IMR-90 (cell line): ENCODE results near the gene ORC4. TPM values are rescaled to one million over a fixed set of nuclear protein-coding genes. Genes with fewer than 3 reads are reported as not detected.

Source experiments
- ATAC-seq: fragments of 200-7000 bp; cut with Tn5 transposase; 2 replicates; pipeline ENCODE4 v1.9.1; 2020; ENCODE audit warnings: low read depth, mild to moderate bottlenecking, moderate library complexity
- BruUV-seq: library from RNA; stranded (reverse); fragments of 400-500 nt; replicated peaks from 2 replicates; lab custom pipeline; 2021; lab: Mats Ljungman, UMichigan
- CTCF ChIA-PET: fragments of 300-600 bp; formaldehyde crosslinking; extraction: SDS; loops from one replicate; lab custom pipeline; 2021; ENCODE audit warnings: antibody characterized with exemption; lab: Yijun Ruan, JAX
- POLR2A ChIA-PET: fragments of 300-600 bp; sonication (Branson Sonifier 250); formaldehyde crosslinking; loops from one replicate; lab custom pipeline; 2022; ENCODE audit warnings: antibody characterized with exemption; ENCODE audit not compliant: unreplicated experiment; lab: Charles Lee
- DNase-seq: peaks from one replicate; pipeline ENCODE4 v3.0.0; 2013
- H2AFZ ChIP-seq: replicated peaks from 2 replicates; pipeline ENCODE3; 2013; ENCODE audit warnings: low read length, mild to moderate bottlenecking; ENCODE audit not compliant: poor library complexity
- H2AK5ac ChIP-seq: 2 replicates; pipeline ENCODE4 v1.6.1; 2013; ENCODE audit warnings: low read depth, low read length, inconsistent platforms
- H2AK9ac ChIP-seq: replicated peaks from 2 replicates; pipeline ENCODE3; 2013; ENCODE audit warnings: mild to moderate bottlenecking, low read depth, low read length, moderate library complexity; ENCODE audit not compliant: poor library complexity
- H2BK120ac ChIP-seq: 2 replicates; pipeline ENCODE4 v1.6.1; 2013; ENCODE audit warnings: low read depth, low read length, inconsistent platforms
- H2BK15ac ChIP-seq: 3 replicates; pipeline ENCODE4 v1.6.1; 2013; ENCODE audit warnings: low read depth, low read length, inconsistent platforms
- H2BK20ac ChIP-seq: 2 replicates; pipeline ENCODE4 v1.6.1; 2013; ENCODE audit warnings: low read depth, mild to moderate bottlenecking, inconsistent platforms, low read length, moderate library complexity
- H2BK5ac ChIP-seq: 2 replicates; pipeline ENCODE4 v1.6.1; 2013; ENCODE audit warnings: mild to moderate bottlenecking, low read depth, low read length, inconsistent platforms; ENCODE audit not compliant: poor library complexity, severe bottlenecking
- H3K14ac ChIP-seq: replicated peaks from 2 replicates; pipeline ENCODE4 v1.6.1; 2013; ENCODE audit warnings: low read depth, low read length, inconsistent platforms
- H3K18ac ChIP-seq: 2 replicates; pipeline ENCODE4 v1.6.1; 2013; ENCODE audit warnings: low read depth, low read length, control low read depth
- H3K23ac ChIP-seq: 2 replicates; pipeline ENCODE4 v1.6.1; 2013; ENCODE audit warnings: low read depth, low read length, inconsistent platforms
- H3K27ac ChIP-seq: 2 replicates; pipeline ENCODE4 v1.5.1; 2013; ENCODE audit warnings: mild to moderate bottlenecking, control low read depth, low read length; ENCODE audit not compliant: insufficient read depth
- H3K27me3 ChIP-seq: 2 replicates; pipeline ENCODE4 v1.6.1; 2013; ENCODE audit warnings: low read length; ENCODE audit not compliant: control insufficient read depth, insufficient read depth
- H3K36me3 ChIP-seq: 2 replicates; pipeline ENCODE4 v1.6.1; 2013; ENCODE audit warnings: low read length, mixed read lengths; ENCODE audit not compliant: control insufficient read depth, insufficient read depth
- H3K4ac ChIP-seq: 2 replicates; pipeline ENCODE4 v1.6.1; 2013; ENCODE audit warnings: low read depth, low read length, inconsistent platforms
- H3K4me1 ChIP-seq: 2 replicates; pipeline ENCODE4 v1.6.1; 2013; ENCODE audit warnings: low read length, mixed read lengths; ENCODE audit not compliant: control insufficient read depth, insufficient read depth
- H3K4me2 ChIP-seq: 2 replicates; pipeline ENCODE4 v1.6.1; 2013; ENCODE audit warnings: low read depth, mild to moderate bottlenecking, control low read depth, low read length, moderate library complexity
- H3K4me3 ChIP-seq: 2 replicates; pipeline ENCODE4 v1.5.1; 2013; ENCODE audit warnings: low read depth, mild to moderate bottlenecking, control low read depth, low read length, moderate library complexity; ENCODE audit not compliant: insufficient read depth
- H3K56ac ChIP-seq: 2 replicates; pipeline ENCODE4 v1.6.1; 2013; ENCODE audit warnings: low read length, inconsistent platforms; ENCODE audit not compliant: insufficient read depth; ENCODE audit errors: extremely low read depth
- H3K79me1 ChIP-seq, 2 experiments: 2 replicates each; pipeline ENCODE4 v1.6.1; 2013; ENCODE audit warnings: low read length in 2 of 2, inconsistent platforms in 1 of 2, low read depth in 1 of 2
- H3K9ac ChIP-seq: 2 replicates; pipeline ENCODE4 v1.6.1; 2013; ENCODE audit warnings: low read depth, low read length, control low read depth
- H3K9me1 ChIP-seq: 2 replicates; pipeline ENCODE4 v1.6.1; 2013; ENCODE audit warnings: low read length, inconsistent platforms; ENCODE audit not compliant: insufficient read depth
- H3K9me3 ChIP-seq: 2 replicates; pipeline ENCODE4 v1.6.1; 2013; ENCODE audit warnings: low read length; ENCODE audit not compliant: control insufficient read depth, insufficient read depth
- H4K20me1 ChIP-seq: 2 replicates; pipeline ENCODE4 v1.6.1; 2013; ENCODE audit warnings: low read length, inconsistent platforms; ENCODE audit not compliant: insufficient read depth
- H4K5ac ChIP-seq: 2 replicates; pipeline ENCODE4 v1.6.1; 2013; ENCODE audit warnings: mild to moderate bottlenecking, low read depth, low read length, control low read depth
- H4K8ac ChIP-seq, 2 experiments: 2 replicates each; pipeline ENCODE4 v1.6.1; 2013; ENCODE audit warnings: low read depth in 2 of 2, low read length in 2 of 2, control low read depth in 1 of 2, inconsistent platforms in 1 of 2
- H4K91ac ChIP-seq: 2 replicates; pipeline ENCODE4 v1.6.1; 2013; ENCODE audit warnings: low read depth, low read length, inconsistent platforms; ENCODE audit not compliant: insufficient read depth
- ELK1 ChIP-seq: fragments of 150-350 bp; IDR thresholded peaks from 2 replicates; pipeline ENCODE4 v1.6.1; 2016; ENCODE audit warnings: low read depth, mild to moderate bottlenecking, low read length, moderate library complexity, borderline replicate concordance
- FOS ChIP-seq: fragments of 150-350 bp; IDR thresholded peaks from 2 replicates; pipeline ENCODE4 v1.6.1; 2016; ENCODE audit warnings: low read depth, low read length
- MAZ ChIP-seq: IDR thresholded peaks from 2 replicates; pipeline ENCODE4 v1.6.1; 2012; ENCODE audit warnings: low read depth, mild to moderate bottlenecking, low read length, improper control_type of control experiment, moderate library complexity, borderline replicate concordance
- POLR2A ChIP-seq: IDR thresholded peaks from 2 replicates; pipeline ENCODE4 v1.6.1; 2012; ENCODE audit warnings: mild to moderate bottlenecking, low read depth, low read length
- RAD21 ChIP-seq: IDR thresholded peaks from 2 replicates; pipeline ENCODE4 v1.6.1; 2012; ENCODE audit warnings: low read length, improper control_type of control experiment
- RCOR1 ChIP-seq: IDR thresholded peaks from 2 replicates; pipeline ENCODE4 v1.6.1; 2012; ENCODE audit warnings: mild to moderate bottlenecking, low read length, improper control_type of control experiment; ENCODE audit not compliant: insufficient replicate concordance
- RFX5 ChIP-seq: IDR thresholded peaks from 2 replicates; pipeline ENCODE4 v1.8.0; 2012; ENCODE audit warnings: low read depth, mild to moderate bottlenecking, low read length, moderate library complexity
- SMC3 ChIP-seq: fragments of 150-350 bp; IDR thresholded peaks from 2 replicates; pipeline ENCODE4 v1.6.1; 2016; ENCODE audit warnings: low read depth, mild to moderate bottlenecking, antibody characterized with exemption, low read length, moderate library complexity
- USF2 ChIP-seq: fragments of 150-350 bp; IDR thresholded peaks from 2 replicates; pipeline ENCODE4 v1.6.1; 2017; ENCODE audit warnings: mild to moderate bottlenecking, antibody characterized with exemption, low read length, low read depth
- WGBS, 2 experiments: methylation state at CpG; one replicate each; pipeline versions ENCODE4 v1.1.5 to v1.1.7; 2013; ENCODE audit warnings: missing lambda C conversion rate in 2 of 2; ENCODE audit not compliant: insufficient read length in 1 of 2; ENCODE audit errors: extremely low coverage in 2 of 2; 5-methylcytosine and 5-hydroxymethylcytosine counted together
- dilution Hi-C: fragments of 300-500 bp; cut with HindIII; formaldehyde crosslinking; loops from one replicate; pipeline ENCODE4 v1.14.3; 2018; ENCODE audit warnings: low sequenced_read_pairs; ENCODE audit not compliant: unreplicated experiment
- in situ Hi-C: fragments of 300-500 bp; cut with MboI; formaldehyde crosslinking; loops from 3 replicates; pipeline ENCODE4 v1.14.3; 2019; ENCODE audit warnings: low sequenced_read_pairs, inconsistent platforms, mixed read lengths
- intact Hi-C: fragments of 100-400 bp; cut with micrococcal nuclease; formaldehyde crosslinking; loops from 2 replicates; pipeline ENCODE4 v1.10.0; 2022
- polyA plus RNA-seq, 3 experiments: library from polyadenylated mRNA; depleted of rRNA; stranded (reverse); fragments of >200 nt; gene quantifications; 2 replicates each; pipeline ENCODE4 v1.2.3, GENCODE V29; 2012; ENCODE audit warnings: low replicate concordance in 1 of 3
- total RNA-seq: library from RNA; depleted of rRNA; stranded (reverse); fragments of >200 nt; gene quantifications from 2 replicates; pipeline ENCODE4 v1.2.3, GENCODE V29; 2012

ORC4 gene
- total and polyA plus RNA-seq, 2 of the 4 experiments (the other 2 are of a cell fraction), result 20.6 to 23.5 TPM

GRCh38 chr2:148020111-148021058 lies at the start of gene ORC4 (continued):
- TF ChIP-seq RCOR1, result no peak
- TF ChIP-seq MAZ, result peak; percentile 95

GRCh38 chr2:148067801-148068200 lies 47.3 kb upstream of the ORC4 start:
- no peak overlapping the region for H3K56ac ChIP-seq
- no peaks in the 10 kb centered on the region for H3K9me1 ChIP-seq
- intact Hi-C loops, result no loop called here
- no peak overlapping the region for H2BK20ac ChIP-seq
- no peak overlapping the region for H3K4me2 ChIP-seq
- no peak overlapping the region for H3K23ac ChIP-seq
- H2AFZ ChIP-seq, result no peak overlapping the region
- TF ChIP-seq FOS (no peak), SMC3 (no peak), RFX5 (no peak), ELK1 (no peak), USF2 (no peak), POLR2A (no peak), RAD21 (no peak)
- no peak overlapping the region for H2BK120ac ChIP-seq
- H2BK5ac ChIP-seq, result no peak overlapping the region
- ChIA-PET CTCF (no interaction called here), POLR2A (no interaction called here)
- dilution Hi-C loops, result no loop called here
- H3K4me3 ChIP-seq, result no peak overlapping the region
- no peak overlapping the region for H3K14ac ChIP-seq
- no peak overlapping the region for H3K9ac ChIP-seq
- no peak overlapping the region for H2AK9ac ChIP-seq
- H3K4ac ChIP-seq, result no peak overlapping the region
- no peaks in the 10 kb centered on the region for H4K20me1 ChIP-seq
- no peaks in the 10 kb centered on the region for H3K36me3 ChIP-seq
- no peaks in the 10 kb centered on the region for H3K4me1 ChIP-seq
- H4K91ac ChIP-seq, result no peak overlapping the region
- no peak overlapping the region for H4K8ac ChIP-seq
- ATAC-seq (no peak), DNase-seq (no peak)
- H4K5ac ChIP-seq, result no peak overlapping the region
- H3K18ac ChIP-seq, result no peak overlapping the region
- no TSS peak for BruUV-seq
- no CpG with 5 or more reads among the region's 1 CpG for WGBS, 2 experiments
- H2AK5ac ChIP-seq, result no peak overlapping the region
- H3K79me1 ChIP-seq, result peaks cover 15 to 20% of the 10 kb centered on the region in 2 experiments
- in situ Hi-C loops, result no loop called here
- H3K27ac ChIP-seq, result no peak overlapping the region
- H3K27me3 ChIP-seq, result no peaks in the 10 kb centered on the region
- H3K9me3 ChIP-seq, result no peaks in the 10 kb centered on the region
- H2BK15ac ChIP-seq, result no peak overlapping the region
